Natural killer cell (primary cell): ENCODE data around the gene CDH23. TPM values are rescaled to one million over a fixed set of nuclear protein-coding genes. Genes with fewer than 3 reads are reported as not detected.

Experiments used
- ATAC-seq, 3 donors: fragments of 150-1000 bp in 2 of 3; fragments of 200-7000 bp in 1 of 3; cut with Tn5 transposase; 1 replicate in 1 of 3; 2 replicates in 2 of 3; pipeline ENCODE4 v1.10.0; 2021; ENCODE audit warnings: mild to moderate bottlenecking in 2 of 3, moderate library complexity in 2 of 3
- DNase-seq, 2 donors: peaks; one replicate each; pipeline versions ENCODE4 v3.0.0 to v3.0.0-alpha.2; 2013 to 2021; ENCODE audit warnings: mixed read lengths in 1 of 2
- H3K27ac ChIP-seq: one replicate; pipeline ENCODE4 v1.5.1; 2013; ENCODE audit warnings: mild to moderate bottlenecking, low read length
- H3K27me3 ChIP-seq: one replicate; pipeline ENCODE4 v1.6.1; 2013; ENCODE audit warnings: low read length; ENCODE audit not compliant: control insufficient read depth, insufficient read depth
- H3K36me3 ChIP-seq: one replicate; pipeline ENCODE4 v1.6.1; 2013; ENCODE audit warnings: low read length; ENCODE audit not compliant: control insufficient read depth, insufficient read depth
- H3K4me1 ChIP-seq: one replicate; pipeline ENCODE4 v1.6.1; 2013; ENCODE audit warnings: low read length; ENCODE audit not compliant: control insufficient read depth, insufficient read depth
- H3K4me3 ChIP-seq: one replicate; pipeline ENCODE4 v1.5.1; 2013; ENCODE audit warnings: low read length
- H3K9me3 ChIP-seq: one replicate; pipeline ENCODE4 v1.6.1; 2013; ENCODE audit warnings: low read length; ENCODE audit not compliant: control insufficient read depth, insufficient read depth
- H3K27ac Mint-ChIP-seq, 2 donors: one replicate each; pipeline ENCODE4 v1.8.0; 2022; ENCODE audit warnings: mild to moderate bottlenecking in 2 of 2, mixed read lengths in 2 of 2, moderate library complexity in 1 of 2
- H3K27me3 Mint-ChIP-seq, 2 donors: one replicate each; pipeline ENCODE4 v1.8.0; 2022; ENCODE audit warnings: low read depth in 2 of 2, mixed read lengths in 2 of 2
- H3K36me3 Mint-ChIP-seq: one replicate; pipeline ENCODE4 v1.8.0; 2022; ENCODE audit warnings: mixed read lengths
- H3K4me1 Mint-ChIP-seq, 2 donors: one replicate each; pipeline ENCODE4 v1.8.0; 2022; ENCODE audit warnings: mixed read lengths in 2 of 2
- H3K4me3 Mint-ChIP-seq: one replicate; pipeline ENCODE4 v1.8.0; 2022; ENCODE audit warnings: mild to moderate bottlenecking, moderate library complexity, mixed read lengths
- H3K9me3 Mint-ChIP-seq, 2 donors: one replicate each; pipeline ENCODE4 v1.8.0; 2022; ENCODE audit warnings: mixed read lengths in 2 of 2
- WGBS: methylation state at CpG from one replicate; pipeline ENCODE4 v1.1.7; 2013; ENCODE audit warnings: missing lambda C conversion rate; ENCODE audit not compliant: insufficient coverage; 5-methylcytosine and 5-hydroxymethylcytosine counted together
- intact Hi-C: fragments of 100-400 bp; cut with micrococcal nuclease; formaldehyde crosslinking; loops from one replicate; pipeline ENCODE4 v1.14.2; 2022
- total RNA-seq, 4 donors: library from RNA; stranded (reverse); fragments of 120-200 nt in 1 of 4; gene quantifications; one replicate each; pipeline versions ENCODE4 v1.2.3 to v1.2.4, GENCODE V29; 2013 to 2022
- TF ChIP-seq, protein P1 (sequence below): fragments of 200-600 bp; IDR thresholded peaks from one replicate; pipeline ENCODE4 v1.8.0; 2022; ENCODE audit warnings: antibody characterized with exemption

Gene CDH23
- total RNA-seq, 3 donors from 2014 or later (not counting 1 experiment from before 2014, with no cell fraction given) = 1.2 to 6.0 (median 4.3) TPM

DNA sequence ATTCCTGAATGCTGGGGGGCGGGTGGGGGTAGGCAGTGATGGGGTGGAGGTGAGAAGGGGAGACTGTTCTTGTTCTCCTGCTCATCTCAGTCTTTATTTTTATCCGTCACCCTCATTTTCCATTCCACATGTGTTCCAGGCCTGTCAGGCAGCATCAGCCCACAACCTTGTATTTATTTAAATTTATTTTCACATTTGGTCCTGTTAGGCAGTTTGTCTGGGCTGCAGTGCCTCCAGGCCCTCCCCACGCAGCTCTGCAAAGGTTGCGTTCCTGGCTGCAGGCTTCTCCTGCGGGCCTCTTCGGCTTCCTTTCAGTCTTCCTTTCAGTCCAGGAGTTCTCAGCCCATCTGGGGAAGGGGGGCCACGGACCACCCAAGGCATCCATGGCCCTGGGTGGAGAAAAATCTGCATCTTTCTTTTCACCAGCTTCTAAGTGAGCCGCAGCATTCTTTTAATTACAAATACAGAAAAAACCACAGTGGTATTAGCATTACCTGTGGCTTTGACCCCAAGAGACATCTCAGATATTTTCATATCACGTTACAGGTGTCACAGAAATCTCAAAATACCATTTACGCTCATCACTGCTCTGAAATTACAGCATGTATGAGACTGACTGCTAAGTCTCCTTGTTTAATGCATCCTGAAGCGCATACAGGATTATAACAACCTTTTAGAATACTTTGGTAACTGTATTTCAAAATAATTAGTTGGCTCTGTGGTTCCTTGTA lies 228.9 kb downstream of the CDH23 start:
- no peaks in the 10 kb centered on the region for H3K9me3 Mint-ChIP-seq
- peaks cover 0 to 4% of the 10 kb centered on the region in 2 donors for H3K4me1 Mint-ChIP-seq
- H3K27me3 Mint-ChIP-seq = peaks cover 0 to 5% of the 10 kb centered on the region in 2 donors
- ATAC-seq = no peak
- no peaks in the 10 kb centered on the region for H3K9me3 ChIP-seq
- H3K36me3 Mint-ChIP-seq = no peaks in the 10 kb centered on the region
- H3K4me3 ChIP-seq = no peak overlapping the region
- DNase-seq = no peak
- H3K4me1 ChIP-seq = no peaks in the 10 kb centered on the region
- TF ChIP-seq, protein P1, sequence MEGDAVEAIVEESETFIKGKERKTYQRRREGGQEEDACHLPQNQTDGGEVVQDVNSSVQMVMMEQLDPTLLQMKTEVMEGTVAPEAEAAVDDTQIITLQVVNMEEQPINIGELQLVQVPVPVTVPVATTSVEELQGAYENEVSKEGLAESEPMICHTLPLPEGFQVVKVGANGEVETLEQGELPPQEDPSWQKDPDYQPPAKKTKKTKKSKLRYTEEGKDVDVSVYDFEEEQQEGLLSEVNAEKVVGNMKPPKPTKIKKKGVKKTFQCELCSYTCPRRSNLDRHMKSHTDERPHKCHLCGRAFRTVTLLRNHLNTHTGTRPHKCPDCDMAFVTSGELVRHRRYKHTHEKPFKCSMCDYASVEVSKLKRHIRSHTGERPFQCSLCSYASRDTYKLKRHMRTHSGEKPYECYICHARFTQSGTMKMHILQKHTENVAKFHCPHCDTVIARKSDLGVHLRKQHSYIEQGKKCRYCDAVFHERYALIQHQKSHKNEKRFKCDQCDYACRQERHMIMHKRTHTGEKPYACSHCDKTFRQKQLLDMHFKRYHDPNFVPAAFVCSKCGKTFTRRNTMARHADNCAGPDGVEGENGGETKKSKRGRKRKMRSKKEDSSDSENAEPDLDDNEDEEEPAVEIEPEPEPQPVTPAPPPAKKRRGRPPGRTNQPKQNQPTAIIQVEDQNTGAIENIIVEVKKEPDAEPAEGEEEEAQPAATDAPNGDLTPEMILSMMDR = no peak
- intact Hi-C loops = no loop called here
- no peak overlapping the region for H3K27ac ChIP-seq
- H3K4me3 Mint-ChIP-seq = no peak overlapping the region
- 77% methylated on average over 10 of the region's 11 CpGs for WGBS
- no peaks in the 10 kb centered on the region for H3K36me3 ChIP-seq
- H3K27me3 ChIP-seq = no peaks in the 10 kb centered on the region
- no peak overlapping the region for H3K27ac Mint-ChIP-seq

DNA sequence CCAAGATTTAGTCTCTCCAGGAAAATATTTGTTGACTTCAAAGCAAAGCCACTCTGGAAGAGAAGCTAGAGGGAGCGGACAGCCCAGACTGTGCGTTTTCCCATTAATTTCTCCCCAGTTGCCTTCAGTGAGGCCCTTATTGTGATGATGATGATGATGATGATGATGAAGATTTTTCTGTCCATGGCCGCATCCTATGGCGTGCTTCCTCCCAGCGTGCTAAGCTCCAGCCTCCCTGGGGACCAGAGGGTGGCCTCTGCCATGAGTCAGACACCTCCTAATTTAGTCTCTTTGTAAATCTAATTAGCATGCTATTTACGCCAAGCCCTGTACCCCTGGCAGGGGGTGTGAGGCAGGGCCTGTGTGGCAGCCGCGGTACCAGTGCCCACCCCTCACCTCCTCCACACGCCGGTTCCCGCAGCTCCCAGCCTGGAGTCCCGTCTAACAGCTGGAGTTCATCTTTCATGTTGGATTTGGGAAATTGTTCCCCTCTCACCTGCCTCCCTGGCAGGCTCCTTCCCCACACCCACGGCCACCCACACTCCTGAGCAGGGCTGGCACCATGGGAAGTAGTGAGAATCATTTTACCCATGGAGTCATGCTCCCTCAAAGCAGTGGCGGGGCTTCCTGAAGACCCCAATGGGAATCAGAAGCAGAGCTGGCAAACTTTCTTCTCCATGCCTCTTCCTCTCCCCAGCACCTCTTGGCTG lies 230.7 kb downstream of the CDH23 start:
- Histone ChIP-seq H3K4me3 (no peak overlapping the region), H3K9me3 (no peaks in the 10 kb centered on the region), H3K27ac (no peak overlapping the region), H3K36me3 (no peaks in the 10 kb centered on the region), H3K27me3 (no peaks in the 10 kb centered on the region), H3K4me1 (no peaks in the 10 kb centered on the region)
- no peaks in the 10 kb centered on the region for H3K9me3 Mint-ChIP-seq
- TF ChIP-seq, protein P1 = no peak
- H3K27ac Mint-ChIP-seq = no peak overlapping the region
- ATAC-seq (no peak), DNase-seq (no peak)
- WGBS = 90% methylated on average over 10 of the region's 14 CpGs
- no peaks in the 10 kb centered on the region for H3K36me3 Mint-ChIP-seq
- peaks cover 0 to 4% of the 10 kb centered on the region in 2 donors for H3K4me1 Mint-ChIP-seq
- H3K4me3 Mint-ChIP-seq = no peak overlapping the region
- intact Hi-C loops = no loop called here
- H3K27me3 Mint-ChIP-seq = no peaks in the 10 kb centered on the region

DNA sequence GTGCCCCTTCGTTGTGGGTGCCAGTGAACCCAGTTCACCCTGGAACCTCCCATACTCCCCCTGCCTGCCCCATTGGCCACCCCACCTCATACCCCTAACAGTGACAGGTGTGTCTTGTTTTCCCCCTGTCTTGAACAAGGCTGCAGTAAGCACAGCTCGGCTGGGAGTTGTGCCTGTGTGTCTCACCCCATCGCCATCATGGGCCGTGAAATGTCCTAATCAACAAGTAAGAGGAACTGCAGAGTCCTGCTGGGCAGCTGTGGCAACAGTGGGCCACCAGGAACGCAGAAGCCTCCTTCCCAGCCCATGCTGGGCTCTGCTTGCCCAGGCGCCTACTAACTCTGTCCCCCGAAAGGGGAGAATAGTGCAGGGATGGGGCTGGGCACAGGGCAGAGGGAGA lies 231.2 kb downstream of the CDH23 start:
- Histone ChIP-seq H3K27me3 (no peaks in the 10 kb centered on the region), H3K4me1 (no peaks in the 10 kb centered on the region), H3K9me3 (no peaks in the 10 kb centered on the region), H3K27ac (no peak overlapping the region), H3K4me3 (no peak overlapping the region), H3K36me3 (no peaks in the 10 kb centered on the region)
- no peaks in the 10 kb centered on the region for H3K27me3 Mint-ChIP-seq
- peaks cover 0 to 4% of the 10 kb centered on the region in 2 donors for H3K4me1 Mint-ChIP-seq
- 83% methylated on average over 7 of the region's 7 CpGs for WGBS
- H3K9me3 Mint-ChIP-seq = no peaks in the 10 kb centered on the region
- intact Hi-C loops = no loop called here
- DNase-seq (no peak), ATAC-seq (no peak)
- H3K36me3 Mint-ChIP-seq = no peaks in the 10 kb centered on the region
- no peak overlapping the region for H3K4me3 Mint-ChIP-seq
- TF ChIP-seq, protein P1 = no peak
- no peak overlapping the region for H3K27ac Mint-ChIP-seq
